Smooth muscle cell (in vitro differentiated cells): ENCODE results near the gene SMYD3. TPM values are rescaled to one million over a fixed set of nuclear protein-coding genes. Genes with fewer than 3 reads are reported as not detected.
A peak's percentile ranks its signal among the peaks of the same experiment; 100 is the strongest.

Experiments used
- DNase-seq: peaks from one replicate; lab custom pipeline; 2025; ENCODE audit not compliant: unreplicated experiment; lab: John Stamatoyannopoulos, UW
- H2AFZ ChIP-seq: fragments of 200-600 bp; sonication (generic); 2 replicates; pipeline ENCODE4 v1.6.0; 2016; ENCODE audit warnings: antibody characterized with exemption, low read depth, mild to moderate bottlenecking
- H3F3A ChIP-seq: fragments of 200-600 bp; sonication (generic); 2 replicates; pipeline ENCODE4 v1.6.0; 2017; ENCODE audit warnings: antibody characterized with exemption, low read depth
- H3K27ac ChIP-seq: fragments of 200-600 bp; sonication (generic); 2 replicates; pipeline ENCODE4 v1.5.1; 2016; ENCODE audit warnings: low read depth, mild to moderate bottlenecking
- H3K27me3 ChIP-seq: fragments of 200-600 bp; sonication (generic); 2 replicates; pipeline ENCODE4 v1.6.1; 2016; ENCODE audit warnings: low read depth, mild to moderate bottlenecking
- H3K36me3 ChIP-seq: fragments of 200-600 bp; sonication (generic); 2 replicates; pipeline ENCODE4 v1.5.1; 2016; ENCODE audit warnings: low read depth
- H3K4me1 ChIP-seq: fragments of 200-600 bp; sonication (generic); 2 replicates; pipeline ENCODE4 v1.5.1; 2016; ENCODE audit warnings: low read depth
- H3K4me2 ChIP-seq: fragments of 200-600 bp; sonication (generic); 2 replicates; pipeline ENCODE4 v1.6.0; 2016; ENCODE audit warnings: mild to moderate bottlenecking
- H3K4me3 ChIP-seq: fragments of 200-600 bp; sonication (generic); 2 replicates; pipeline ENCODE4 v1.5.1; 2016; ENCODE audit warnings: mild to moderate bottlenecking
- H3K79me2 ChIP-seq: fragments of 200-600 bp; sonication (generic); 2 replicates; pipeline ENCODE4 v1.6.0; 2016; ENCODE audit warnings: low read depth, mild to moderate bottlenecking
- H3K9ac ChIP-seq: fragments of 200-600 bp; sonication (generic); 2 replicates; pipeline ENCODE4 v1.6.0; 2016; ENCODE audit warnings: low read depth
- H3K9me3 ChIP-seq: fragments of 200-600 bp; sonication (generic); replicated peaks from 2 replicates; pipeline ENCODE4 v1.5.1; 2016; ENCODE audit warnings: low read depth
- H4K20me1 ChIP-seq: fragments of 200-600 bp; sonication (generic); 2 replicates; pipeline ENCODE4 v1.6.0; 2016; ENCODE audit warnings: low read depth
- CTCF ChIP-seq: fragments of 200-600 bp; sonication (generic); IDR thresholded peaks from 2 replicates; pipeline ENCODE4 v1.5.1; 2017; ENCODE audit warnings: borderline replicate concordance, mild to moderate bottlenecking, antibody characterized with exemption; ENCODE audit not compliant: insufficient read depth, poor library complexity, severe bottlenecking
- WGBS: methylation state at CpG from one replicate; pipeline ENCODE4 v1.1.7; 2016; ENCODE audit warnings: low lambda C conversion rate; 5-methylcytosine and 5-hydroxymethylcytosine counted together
- polyA plus RNA-seq: library from polyadenylated mRNA; unstranded; fragments of >200 nt; fragmentation: Nextera tagmentation; extraction: Ambion mirVana; gene quantifications from 2 replicates; pipeline ENCODE4 v1.2.1, GENCODE V29; 2016
- total RNA-seq: library from RNA; depleted of rRNA; stranded (reverse); fragments of >200 nt; gene quantifications from 2 replicates; pipeline ENCODE4 v1.2.3, GENCODE V29; 2014

The SMYD3 gene
- total and polyA plus RNA-seq, 2 experiments from 2014 or later = 162 to 301 TPM

- no peak for DNase-seq
- 59% methylated on average over 7 of the region's 7 CpGs for WGBS
Observed at GRCh38 chr1:245858722-245859492, 648.2 kb downstream of the SMYD3 start.

GRCh38 chr1:245858022-245858721 is 648.9 kb downstream of the SMYD3 start:
- TF ChIP-seq CTCF = no peak
- Histone ChIP-seq H3K4me2 (no peak overlapping the region), H4K20me1 (no peaks in the 10 kb centered on the region), H2AFZ (no peak overlapping the region), H3K9me3 (no peaks in the 10 kb centered on the region), H3F3A (peaks cover 20% of the 10 kb centered on the region), H3K79me2 (no peaks in the 10 kb centered on the region), H3K27me3 (no peaks in the 10 kb centered on the region), H3K36me3 (peaks cover 8% of the 10 kb centered on the region), H3K4me3 (no peak overlapping the region), H3K27ac (peak overlapping the region; percentile 85), H3K4me1 (peaks cover 20% of the 10 kb centered on the region), H3K9ac (peak overlapping the region; percentile 26)
- DNase-seq = no peak
- 87% methylated on average over 13 of the region's 13 CpGs for WGBS

More at GRCh38 chr1:245858722-245859492, 648.2 kb downstream of the SMYD3 start:
- no peaks in the 10 kb centered on the region for H3K79me2 ChIP-seq
- H3K27ac ChIP-seq = peak overlapping the region; percentile 85
- no peaks in the 10 kb centered on the region for H3K27me3 ChIP-seq
- peak; percentile 37 for TF ChIP-seq CTCF
- peaks cover 8% of the 10 kb centered on the region for H3K36me3 ChIP-seq
- peak overlapping the region; percentile 16 for H3K4me2 ChIP-seq
- peaks cover 20% of the 10 kb centered on the region for H3K4me1 ChIP-seq
- H3K9me3 ChIP-seq = no peaks in the 10 kb centered on the region
- no peak overlapping the region for H3K4me3 ChIP-seq
- H2AFZ ChIP-seq = no peak overlapping the region
- H3K9ac ChIP-seq = peak overlapping the region; percentile 26
- H4K20me1 ChIP-seq = no peaks in the 10 kb centered on the region
- H3F3A ChIP-seq = peaks cover 20% of the 10 kb centered on the region

GRCh38 chr1:245856944-245857531 is 650.0 kb downstream of the SMYD3 start:
- peaks cover 20% of the 10 kb centered on the region for H3F3A ChIP-seq
- H3K36me3 ChIP-seq = peaks cover 9% of the 10 kb centered on the region
- H3K4me3 ChIP-seq = no peak overlapping the region
- H3K4me1 ChIP-seq = peaks cover 20% of the 10 kb centered on the region
- WGBS = 51% methylated on average over 13 of the region's 13 CpGs
- H2AFZ ChIP-seq = no peak overlapping the region
- DNase-seq = no peak
- TF ChIP-seq CTCF = no peak
- H3K79me2 ChIP-seq = no peaks in the 10 kb centered on the region
- H3K4me2 ChIP-seq = peak overlapping the region; percentile 62
- peak overlapping the region; percentile 58 for H3K9ac ChIP-seq
- H3K27ac ChIP-seq = peak overlapping the region; percentile 85
- H4K20me1 ChIP-seq = no peaks in the 10 kb centered on the region
- H3K9me3 ChIP-seq = no peaks in the 10 kb centered on the region
- no peaks in the 10 kb centered on the region for H3K27me3 ChIP-seq
